GM18505 (cell line): Measurements from ENCODE around the gene HAO2.

Experiments used
- ATAC-seq: cut with Tn5 transposase; IDR thresholded peaks from one replicate; pipeline ENCODE4 v1.9.1; 2021; ENCODE audit not compliant: unreplicated experiment
- POLR2A ChIP-seq: IDR thresholded peaks from 4 replicates; pipeline ENCODE4 v1.6.1; 2011; ENCODE audit warnings: borderline replicate concordance; ENCODE audit not compliant: insufficient read depth, insufficient read length; ENCODE audit errors: extremely low read depth

HAO2 gene

DNA sequence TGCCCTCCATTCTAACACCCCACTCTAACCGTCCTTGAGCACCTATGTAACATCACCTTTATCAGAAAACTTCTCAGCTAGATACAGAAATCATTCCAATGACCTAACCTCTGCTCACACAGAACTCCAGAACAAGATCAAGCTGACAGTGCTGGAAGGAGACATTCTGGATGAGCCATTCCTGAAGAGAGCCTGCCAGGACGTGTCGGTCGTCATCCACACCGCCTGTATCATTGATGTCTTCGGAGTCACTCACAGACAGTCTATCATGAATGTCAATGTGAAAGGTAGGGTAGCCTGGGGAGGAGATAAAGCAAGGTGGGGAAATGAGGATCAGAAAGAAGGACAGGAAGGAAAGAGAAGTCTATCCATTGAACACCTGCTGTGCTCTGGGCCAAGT lies 74.2 kb downstream of the HAO2 start:
- no peak for TF ChIP-seq POLR2A
- ATAC-seq = no peak
